Measurements from ENCODE around the gene BIN2.
"Not testable (repeated sequence)": the region's sequence is repeated elsewhere in the genome, so short reads cannot be mapped to it uniquely, and the experiment has no call there.

The BIN2 gene

DNA sequence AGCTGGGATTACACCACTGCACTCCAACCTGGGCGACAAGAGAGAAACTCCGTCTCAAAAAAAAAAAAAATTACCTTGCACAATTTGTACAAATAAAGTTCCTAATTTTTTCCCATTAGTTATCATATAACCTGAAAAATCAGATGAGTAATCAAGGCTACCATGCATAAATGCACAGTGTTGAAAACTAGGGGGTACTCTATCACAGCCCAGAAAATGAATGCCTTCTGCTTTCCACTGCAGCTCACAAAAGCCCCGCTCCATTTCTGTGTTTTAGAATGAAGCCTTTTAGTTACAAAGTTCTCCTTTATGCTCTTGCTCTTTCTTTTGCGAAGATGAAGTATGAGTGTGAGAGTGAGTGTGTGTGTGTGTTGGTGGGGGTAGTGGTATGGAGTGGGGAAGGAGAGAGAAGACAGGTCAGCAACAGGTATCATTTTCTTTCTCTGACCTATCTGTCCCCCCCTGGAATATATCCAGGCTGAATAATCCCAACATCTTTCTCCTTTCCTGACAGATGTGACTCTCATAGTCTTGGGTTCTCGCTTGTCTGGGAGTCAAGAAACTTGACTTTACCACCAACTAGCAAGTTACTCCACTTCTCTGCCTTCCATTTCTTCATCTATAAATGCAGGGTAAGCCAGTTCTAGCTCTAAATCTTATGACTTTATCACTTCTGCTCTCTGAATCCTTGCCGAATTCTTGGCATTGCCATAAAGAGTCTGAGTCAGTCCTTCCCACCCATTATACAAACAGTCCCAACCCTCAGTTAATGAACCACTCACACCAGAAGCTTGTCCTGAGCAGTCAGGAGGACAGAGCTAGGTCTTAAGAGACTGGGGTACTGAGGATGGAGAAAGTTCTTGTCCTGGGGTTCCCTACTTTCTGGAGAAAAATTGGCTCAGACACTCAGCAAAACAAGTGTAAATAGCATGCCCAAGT, 16.1 kb downstream of the BIN2 start:
- DNase-seq (ENCODE audit: low read depth) = no peak

DNA sequence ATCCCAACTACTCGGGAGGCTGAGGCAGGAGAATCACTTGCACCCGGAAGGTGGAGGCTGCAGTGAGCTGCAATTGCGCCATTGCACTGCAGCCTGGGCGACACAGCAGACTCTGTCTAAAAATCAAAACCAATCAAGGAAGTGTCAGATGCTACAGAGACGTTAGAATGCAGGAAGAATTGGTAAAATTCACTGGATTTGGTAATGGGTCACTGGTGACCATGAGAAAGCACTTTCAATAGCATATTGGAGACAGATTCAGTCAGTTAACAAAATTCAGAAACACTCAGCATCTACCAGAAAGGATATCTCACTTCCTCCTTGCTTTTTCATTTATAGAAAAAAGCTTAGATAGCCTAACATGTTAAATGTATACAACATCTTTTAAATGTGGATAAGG, 17.5 kb downstream of the BIN2 start:
- no peak for DNase-seq (ENCODE audit: low read depth)

DNA sequence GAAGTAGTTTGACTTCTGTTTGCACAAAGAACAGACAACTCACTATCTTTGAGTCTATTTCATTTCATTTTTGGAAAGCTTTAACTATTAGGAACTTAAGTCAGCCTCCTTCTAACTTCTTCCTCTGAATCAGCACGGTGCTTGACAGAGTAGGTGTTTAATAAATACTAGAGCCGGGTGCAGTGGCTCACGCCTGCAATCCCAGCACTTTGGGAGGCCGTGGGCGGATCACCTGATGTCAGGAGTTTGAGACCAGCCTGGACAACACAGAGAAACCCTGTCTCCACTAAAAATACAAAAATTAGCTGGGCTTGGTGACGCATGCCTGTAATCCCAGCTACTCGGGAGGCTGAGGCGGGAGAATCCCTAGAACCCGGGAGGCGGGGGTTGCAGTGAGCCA, 23.2 kb downstream of the BIN2 start:
- DNase-seq (ENCODE audit: low read depth) = not testable (repeated sequence)

DNA sequence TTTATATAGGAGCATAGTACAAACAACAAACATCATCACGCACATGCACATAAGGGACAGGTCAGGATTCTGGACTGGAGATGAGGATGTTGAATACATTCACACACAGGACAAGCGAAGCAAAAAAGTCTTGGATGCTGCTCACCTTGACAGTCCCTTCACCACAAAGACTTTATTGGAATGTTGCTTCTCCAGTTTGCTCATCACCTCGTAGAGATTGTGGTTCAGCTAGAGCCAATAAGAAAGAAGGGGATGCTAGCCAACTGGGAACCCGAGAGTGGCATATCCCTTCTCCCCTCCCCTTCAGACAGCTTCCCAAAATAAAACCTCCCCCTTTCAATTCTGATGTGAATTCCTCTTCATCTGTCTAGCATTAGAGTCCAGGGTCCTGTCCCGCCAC, 28.3 kb downstream of the BIN2 start:
- no peak for DNase-seq (ENCODE audit: low read depth)

DNA sequence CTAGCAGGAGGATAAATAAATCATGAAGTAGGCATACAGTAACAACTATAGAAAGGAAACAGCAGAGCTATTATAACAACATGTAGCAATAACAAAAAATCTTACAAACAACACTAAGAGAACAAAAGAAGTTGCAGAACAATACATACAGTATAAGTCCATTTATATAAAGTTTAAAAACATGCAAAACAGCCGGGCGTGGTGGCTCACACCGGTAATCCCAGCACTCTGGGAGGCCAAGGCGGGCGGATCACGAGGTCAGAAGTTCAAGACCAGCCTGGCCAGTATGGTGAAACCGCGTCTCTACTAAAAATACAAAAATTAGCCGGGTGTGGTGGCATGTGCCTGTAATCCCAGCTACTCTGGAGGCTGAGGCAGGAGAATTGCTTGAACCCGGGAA, 29.9 kb downstream of the BIN2 start:
- DNase-seq (ENCODE audit: low read depth) = not testable (repeated sequence)

DNA sequence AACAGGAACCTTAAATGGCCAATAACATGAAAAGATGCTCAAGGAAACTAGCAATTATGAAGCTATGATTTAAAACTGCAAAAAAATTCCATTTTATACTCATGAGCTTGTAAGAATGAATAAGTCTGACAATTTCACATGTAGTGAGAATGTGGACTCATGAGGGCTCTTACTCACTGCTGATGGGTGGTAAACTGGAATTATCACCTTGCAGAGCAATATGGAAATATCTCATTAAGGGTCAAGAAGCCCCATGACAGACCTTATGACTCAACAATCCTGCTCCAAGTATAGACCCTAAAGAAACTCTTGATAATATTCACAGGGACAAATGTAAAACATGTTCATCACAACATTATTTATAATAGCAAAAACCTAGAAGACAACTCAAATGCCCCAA, 30.3 kb downstream of the BIN2 start:
- DNase-seq (ENCODE audit: low read depth) = no peak

DNA sequence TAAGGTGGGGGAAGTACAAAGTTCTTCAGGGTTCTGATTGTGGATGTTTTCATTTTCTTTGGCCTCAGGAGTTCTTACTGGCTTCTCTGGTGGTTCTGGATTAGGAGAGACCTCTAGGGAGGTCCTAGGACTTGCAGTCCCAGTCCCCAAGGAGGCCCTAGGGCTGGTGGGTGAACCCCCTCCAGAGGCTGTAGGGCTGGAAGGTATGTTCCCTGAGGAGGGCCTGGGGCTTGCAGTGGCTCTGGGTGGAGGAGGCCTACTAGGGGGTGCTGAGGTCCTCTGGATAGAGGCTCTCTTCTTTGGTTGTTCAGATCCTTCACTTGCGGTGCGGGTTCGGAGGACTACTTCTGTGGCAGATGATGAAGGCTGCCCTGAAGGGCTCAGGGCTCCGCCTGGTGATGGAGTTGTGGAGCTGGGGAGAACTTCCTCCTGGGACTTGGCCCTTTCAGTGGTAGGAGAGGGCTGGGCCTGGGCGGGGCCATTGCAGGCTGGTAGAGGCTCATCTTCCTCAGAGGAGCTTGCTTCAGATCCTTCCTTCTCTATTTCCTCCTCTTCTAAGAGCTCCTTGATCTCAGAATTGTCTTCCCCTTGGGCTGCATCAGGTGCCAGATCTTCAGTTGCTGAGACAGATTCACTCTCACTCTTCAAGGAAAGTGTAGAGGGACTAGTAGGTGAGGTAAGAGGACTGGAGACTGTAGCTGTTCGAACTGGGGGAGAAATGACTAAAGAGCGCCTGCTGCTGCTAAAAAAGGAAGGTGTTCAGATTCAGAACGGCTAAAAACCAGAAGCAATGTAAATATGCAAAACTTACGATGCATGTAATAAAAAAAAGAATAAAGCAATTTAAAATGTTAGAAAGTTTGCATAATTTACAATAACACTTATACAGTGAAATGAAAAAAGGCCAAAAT, 32.1 kb downstream of the BIN2 start:
- not testable (repeated sequence) for DNase-seq (ENCODE audit: low read depth)

DNA sequence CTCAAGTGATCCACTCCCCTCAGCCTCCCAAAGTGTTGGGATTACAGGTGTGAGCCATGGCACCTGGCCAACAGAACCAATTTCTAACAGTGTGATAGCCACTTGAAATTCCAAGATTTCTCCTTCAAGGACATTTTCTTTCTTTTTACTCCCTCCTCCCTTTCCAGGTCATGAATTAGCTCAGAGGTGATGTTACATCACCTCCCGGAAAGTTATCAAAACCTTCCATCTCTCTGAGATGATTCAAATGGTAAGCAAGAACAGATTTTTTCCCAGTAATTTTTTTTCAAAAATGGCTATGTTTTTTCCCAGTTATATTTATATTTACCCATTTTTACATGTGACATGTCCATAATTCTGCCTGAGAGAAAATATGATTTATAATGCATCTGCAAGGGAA, 38.1 kb downstream of the BIN2 start:
- DNase-seq (ENCODE audit: low read depth) = no peak

DNA sequence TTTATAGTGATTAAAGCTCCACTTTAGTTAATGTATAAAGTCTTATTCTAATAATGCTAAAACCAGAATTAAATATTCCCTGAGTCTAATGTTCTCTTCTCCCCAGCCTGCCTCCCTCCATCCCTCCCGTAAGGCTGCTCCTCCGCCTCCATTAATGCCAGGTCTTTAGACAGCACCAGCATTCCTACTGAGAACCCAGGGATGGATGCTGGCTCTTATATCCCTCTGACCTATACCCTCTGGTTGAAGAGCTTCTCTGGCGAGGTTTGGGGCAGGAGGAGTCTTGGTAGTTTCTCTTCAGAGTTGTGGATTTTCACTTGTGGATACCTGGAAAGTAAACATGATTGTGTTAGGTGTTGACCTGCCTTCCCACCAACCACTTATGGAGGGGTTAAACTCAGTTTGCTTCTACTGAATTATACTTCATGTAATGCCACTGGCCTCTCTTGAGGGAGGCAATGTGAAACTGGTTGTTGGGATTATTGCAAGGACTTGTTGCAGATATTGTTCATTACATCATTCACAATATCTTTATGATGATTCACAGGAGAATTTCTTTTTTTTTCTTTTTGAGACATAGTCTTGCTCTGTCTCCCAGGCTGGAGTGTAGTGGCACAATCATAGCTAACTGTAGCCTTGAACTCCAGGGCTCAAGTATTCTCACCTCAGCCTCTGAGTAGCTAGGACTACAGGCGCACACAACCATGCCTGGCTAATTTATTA, 42.6 kb downstream of the BIN2 start:
- no peak for DNase-seq (ENCODE audit: low read depth)

DNA sequence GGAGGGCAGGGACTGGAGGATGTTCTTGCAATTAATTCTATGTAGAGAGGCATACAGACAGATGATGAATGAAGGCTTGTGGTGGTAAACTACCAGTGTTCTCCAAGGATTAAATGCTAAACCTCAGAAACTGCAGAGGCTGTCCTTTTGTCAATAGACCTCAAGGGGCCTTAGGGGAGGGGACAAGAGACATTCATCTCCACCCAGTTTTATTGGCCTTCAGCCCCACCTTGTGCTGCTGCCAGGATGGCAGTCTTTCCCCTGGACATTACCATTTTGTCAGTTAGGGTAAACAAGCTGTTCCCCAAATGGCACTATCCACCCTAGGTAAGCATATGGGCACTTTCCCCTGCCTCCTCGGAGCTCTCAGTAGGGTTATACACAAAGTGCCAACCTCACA, 48.9 kb downstream of the BIN2 start:
- DNase-seq (ENCODE audit: low read depth) = no peak

DNA sequence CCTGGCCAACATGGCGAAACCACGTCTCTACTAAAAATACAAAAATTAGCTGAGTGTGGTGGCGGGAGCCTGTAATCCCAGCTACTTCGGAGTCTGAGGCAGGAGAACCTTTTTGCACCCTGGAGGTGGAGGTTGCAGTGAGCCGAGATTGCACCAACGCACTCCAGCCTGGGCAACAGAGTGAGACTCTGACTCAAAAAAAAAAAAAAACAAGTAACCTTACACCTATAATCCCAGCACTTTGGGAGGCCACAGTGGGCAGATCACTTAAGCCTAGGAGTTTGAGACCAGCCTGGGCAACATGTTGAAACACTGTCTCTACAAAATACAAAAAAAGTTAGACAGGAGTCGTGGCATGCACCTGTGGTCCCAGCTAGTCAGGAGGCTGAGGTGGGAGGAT, 51.2 kb downstream of the BIN2 start:
- DNase-seq (ENCODE audit: low read depth) = not testable (repeated sequence)

DNA sequence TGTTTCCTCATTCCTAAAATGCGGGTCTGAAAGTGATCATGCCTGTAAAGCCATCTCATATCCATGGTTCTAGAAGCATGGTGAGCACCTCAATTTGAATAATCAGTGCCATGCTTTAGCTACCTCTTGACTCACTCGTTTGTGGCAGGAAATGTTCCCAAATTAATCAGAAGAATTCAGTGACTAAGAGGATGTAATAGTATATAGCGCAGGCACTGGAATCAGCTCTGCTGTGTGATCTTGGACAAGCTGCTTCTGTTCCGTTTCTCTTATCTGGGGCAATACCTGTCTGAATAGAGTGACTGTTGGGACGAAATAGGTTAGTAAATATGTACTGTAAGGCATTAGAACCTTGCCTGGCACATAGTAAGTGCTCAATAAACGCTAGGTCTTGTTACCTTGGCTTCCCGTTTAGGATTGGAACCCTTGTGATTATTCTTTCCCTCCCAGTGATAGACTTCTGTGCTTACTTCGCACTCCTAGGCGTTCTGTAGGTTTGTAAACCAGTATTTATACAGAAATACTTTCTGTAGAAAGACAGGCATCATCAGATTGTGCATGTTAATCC, 52.9 kb downstream of the BIN2 start:
- no peak for DNase-seq (ENCODE audit: low read depth)

DNA sequence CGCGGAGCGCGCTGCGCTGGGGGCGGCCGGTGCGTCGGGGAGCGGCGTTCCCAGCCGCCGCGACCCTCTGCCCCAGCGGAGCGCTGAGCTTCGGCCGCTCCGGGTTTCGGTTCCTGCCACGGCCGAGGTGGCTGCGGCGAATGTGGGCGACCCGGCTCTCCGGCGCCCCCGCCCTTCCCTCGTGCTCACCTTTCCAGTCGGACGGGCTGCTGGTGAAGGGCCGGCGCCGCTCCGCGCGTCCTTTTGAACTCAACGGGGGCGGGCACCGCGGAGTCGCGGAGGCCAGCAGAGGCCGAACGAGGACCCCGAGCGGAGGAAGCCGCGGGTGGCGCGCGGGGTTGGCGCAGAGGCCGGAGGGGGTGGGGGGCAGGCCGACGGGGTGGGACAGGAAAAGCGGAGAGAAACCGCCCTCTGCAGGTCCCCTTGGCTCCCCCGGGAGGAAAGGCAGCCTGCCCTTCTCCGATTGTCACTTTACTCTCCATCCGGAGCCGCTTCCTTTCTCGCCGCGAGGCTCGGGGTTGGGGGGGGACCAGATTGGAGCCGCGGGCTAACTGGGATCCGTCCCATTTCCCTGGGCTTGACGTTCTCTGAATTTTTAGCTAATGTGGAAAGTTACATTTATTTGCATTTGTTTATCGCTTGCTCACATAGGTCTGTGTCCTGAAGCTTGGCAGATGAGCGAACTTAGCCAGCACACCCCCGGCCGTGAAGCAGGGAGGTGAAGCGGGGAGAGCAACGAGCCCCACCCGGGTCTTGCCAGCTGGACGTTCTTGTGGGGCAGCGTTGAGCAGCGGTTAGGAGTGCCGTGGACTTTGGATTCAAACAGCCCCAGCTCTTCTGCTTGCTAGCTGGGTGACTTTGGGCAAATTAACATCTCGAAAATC, 53.7 kb downstream of the BIN2 start, which contains the start of gene SMAGP:
Gene SMAGP, minus strand, starts transcription at position 349 of the 884 bp plus-strand sequence. CDS start 1,137 bp downstream, outside the sequence.
- peak; percentile 27 for DNase-seq (ENCODE audit: low read depth)

DNA sequence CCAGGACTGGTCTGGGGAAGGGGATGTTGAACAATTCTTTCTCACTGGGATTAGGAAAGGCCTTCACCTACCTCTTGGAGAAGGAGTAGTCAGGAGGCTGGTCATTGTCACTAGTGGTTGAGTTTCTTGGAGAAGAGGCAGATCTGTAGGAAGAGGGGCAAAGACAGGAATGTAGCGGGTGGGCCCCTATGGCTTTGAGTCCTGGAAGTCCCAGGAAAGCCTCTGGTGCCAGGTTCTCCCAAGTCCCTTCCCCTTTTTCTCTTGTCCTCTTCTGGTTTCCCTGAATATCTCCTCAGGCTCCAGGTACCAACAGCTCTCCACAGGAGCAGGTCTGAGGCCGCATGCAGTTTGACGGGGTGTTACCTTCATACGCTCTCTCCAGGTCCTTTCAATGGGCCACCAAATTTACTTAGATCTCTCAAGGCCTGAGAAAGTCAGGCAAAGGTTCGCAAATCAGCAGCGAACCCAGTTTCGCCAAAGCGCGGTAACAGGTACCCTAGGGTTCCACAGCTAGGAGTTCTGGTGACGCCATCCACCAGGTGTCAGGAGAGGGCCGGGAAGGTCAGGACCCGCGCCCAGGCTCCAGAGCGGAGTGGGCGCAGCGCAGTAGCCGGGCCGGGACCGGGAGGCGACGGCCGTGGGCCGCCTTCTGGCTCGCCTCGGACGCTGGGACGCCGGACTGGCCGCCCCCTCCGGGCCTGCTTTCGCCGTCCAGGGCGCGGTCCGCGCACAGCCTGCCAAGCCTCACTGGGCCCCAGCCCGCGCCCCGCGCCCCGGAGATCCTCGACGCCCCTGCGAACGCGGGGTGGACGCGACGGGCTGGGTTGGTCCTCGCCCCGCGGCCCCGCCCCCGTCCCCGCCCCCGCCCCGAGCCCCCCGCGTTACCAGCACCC, 54.6 kb downstream of the BIN2 start:
- peak; percentile 54 for DNase-seq (ENCODE audit: low read depth)

DNA sequence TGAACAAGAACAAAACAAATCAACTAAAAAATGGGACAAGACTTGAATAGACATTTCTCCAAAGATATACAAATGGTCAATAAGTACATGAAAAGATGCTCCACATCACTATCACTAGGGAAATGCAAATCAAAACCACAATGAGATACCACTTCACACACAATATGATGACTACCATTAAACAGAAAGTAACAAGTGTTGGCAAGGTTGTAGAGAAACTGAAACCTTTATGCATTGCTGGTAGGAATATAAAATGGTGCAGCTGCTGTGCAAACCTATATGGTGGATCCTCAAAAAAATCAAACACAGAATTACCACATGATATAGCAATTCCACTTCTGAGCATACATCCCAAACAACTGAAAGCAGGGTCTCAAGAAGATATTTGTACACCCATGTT, 59.0 kb downstream of the BIN2 start:
- no peak for DNase-seq (ENCODE audit: low read depth)

DNA sequence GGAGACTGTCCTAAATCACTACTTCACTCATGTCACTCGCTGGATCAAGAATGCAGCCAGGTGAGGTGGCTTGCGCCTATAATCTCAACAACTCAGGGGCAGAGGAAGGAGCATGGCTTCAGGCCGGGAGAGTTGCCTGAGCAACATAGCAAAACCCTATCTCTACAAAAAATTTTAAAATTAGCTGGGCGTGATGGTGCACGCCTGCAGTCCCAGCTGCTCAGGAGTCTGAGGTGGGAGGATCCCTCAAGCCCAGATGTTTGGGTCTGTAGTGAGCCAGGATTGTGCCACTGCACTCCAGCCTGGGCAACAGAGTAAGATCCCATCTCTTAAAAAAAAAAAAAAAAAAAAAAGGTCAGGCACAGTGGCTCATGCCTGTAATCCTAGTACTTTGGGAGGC, 59.7 kb downstream of the BIN2 start:
- DNase-seq (ENCODE audit: low read depth) = no peak

DNA sequence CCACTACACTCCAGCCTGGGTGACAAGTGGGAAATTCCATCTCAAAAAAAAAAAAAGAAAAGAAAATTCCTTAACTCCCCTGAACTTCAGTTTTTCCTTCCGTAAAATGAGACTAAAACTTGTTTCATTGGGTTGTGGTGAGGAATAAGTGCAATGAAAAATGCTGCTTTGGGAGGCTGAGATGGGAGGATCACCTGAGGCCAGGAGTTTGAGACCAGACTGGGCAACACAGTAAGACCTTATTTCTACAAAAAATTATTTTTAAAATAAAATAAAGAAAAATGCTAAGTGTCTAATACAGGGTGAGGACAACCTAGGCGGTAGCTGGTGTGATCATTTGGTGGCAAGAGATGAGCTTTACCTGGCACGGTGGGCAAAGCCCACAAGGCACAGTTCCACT, 60.6 kb downstream of the BIN2 start:
- DNase-seq (ENCODE audit: low read depth) = no peak

DNA sequence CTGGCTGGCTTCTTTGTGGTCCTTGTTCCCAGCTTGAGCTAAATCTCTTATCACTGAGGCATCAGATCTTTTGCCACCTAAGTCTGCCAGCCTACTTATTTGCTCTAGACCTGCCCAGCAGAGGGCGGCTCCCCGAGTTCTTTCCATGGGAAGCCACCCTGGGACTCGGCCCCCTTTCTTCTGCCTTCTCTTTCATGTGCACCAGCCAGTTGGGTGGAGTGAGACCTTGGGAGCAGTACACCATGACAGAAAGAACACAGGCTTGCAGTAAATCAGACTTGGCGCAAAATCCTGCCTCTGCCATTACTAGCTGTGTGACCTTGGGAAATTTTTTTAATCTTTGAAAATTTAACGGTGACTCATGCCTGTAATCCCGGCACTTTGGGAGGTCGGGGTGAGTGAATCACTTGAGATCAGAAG, 61.2 kb downstream of the BIN2 start:
- DNase-seq (ENCODE audit: low read depth) = peak; percentile 21

DNA sequence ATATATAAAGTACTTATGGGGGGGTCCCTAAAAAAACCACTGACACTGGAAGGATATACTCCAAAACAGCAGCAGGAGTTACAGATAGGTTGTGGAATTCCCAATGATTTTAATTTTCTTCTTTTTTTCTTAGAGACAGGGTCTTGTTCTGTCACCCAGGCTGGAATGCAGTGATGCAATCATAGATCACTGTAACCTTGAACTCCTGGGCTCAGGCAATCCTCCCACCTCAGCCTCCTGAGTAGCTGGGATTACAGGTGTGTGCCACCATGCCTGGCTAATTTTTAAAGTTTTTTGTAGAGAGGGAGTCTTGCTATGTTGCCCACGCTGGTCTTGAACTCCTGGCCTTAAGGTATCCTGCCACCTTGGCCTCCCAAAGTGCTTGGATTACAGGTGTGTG, 64.4 kb downstream of the BIN2 start:
- DNase-seq (ENCODE audit: low read depth) = not testable (repeated sequence)

DNA sequence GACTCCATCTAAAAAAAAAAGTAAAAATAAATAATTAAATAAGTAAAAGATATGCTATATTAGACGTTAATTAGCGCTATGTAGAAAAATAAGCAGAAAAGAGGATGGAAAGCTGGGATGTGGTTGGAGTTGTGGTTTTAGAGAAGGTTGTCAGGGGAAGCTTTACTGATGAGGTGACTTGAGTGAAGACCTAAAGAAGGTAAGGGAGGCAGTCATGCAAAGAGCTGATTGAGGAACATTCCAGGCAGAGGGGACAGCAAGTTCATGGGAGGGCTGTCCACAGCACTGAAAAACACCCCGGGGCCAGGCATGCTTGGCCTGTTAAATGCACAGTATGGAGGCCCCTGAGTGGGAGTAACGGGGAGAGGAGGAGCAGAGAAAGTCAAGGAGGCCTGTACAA, 69.4 kb downstream of the BIN2 start:
- DNase-seq (ENCODE audit: low read depth) = no peak

All from stimulated activated CD4-positive, alpha-beta T cell treated with anti-CD3 and anti-CD28 coated beads, Interleukin-2, amount 100 ng/mL, for 4 hours (primary cell).